HG02798 (cell line): ENCODE measurements around the gene FBXL20.
A peak's percentile ranks its signal among the peaks of the same experiment; 100 is the strongest.
"Not testable (repeated sequence)": the region's sequence is repeated elsewhere in the genome, so short reads cannot be mapped to it uniquely, and the experiment has no call there.

Experiments
- ATAC-seq: cut with Tn5 transposase; IDR thresholded peaks from one replicate; pipeline ENCODE4 v1.9.1; 2021; ENCODE audit warnings: mild to moderate bottlenecking; ENCODE audit not compliant: unreplicated experiment, poor library complexity

The FBXL20 gene

GRCh38 chr17:39334008-39334744, 67.2 kb downstream of the FBXL20 start:
- not testable (repeated sequence) for ATAC-seq

DNA sequence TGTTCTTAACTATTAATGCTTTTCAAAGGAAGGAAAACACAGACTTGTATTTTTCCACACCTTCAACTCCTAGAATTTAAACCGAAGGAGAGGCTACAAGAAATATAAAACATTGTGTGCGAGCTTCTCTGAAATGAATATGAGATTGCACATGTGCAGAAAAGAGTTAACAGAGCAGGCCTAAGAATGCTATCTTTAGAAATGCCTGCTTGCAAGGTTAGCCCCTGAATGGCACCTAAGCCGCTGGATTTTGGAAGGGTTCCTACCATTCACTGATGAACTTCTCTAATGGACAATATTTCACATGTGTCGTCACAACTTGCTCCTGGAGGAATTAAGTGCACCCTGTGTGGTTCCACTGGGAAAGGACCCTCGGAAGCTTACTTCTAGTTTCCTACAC, 69.3 kb downstream of the FBXL20 start:
- ATAC-seq, result no peak

- ATAC-seq, result no peak
Measured at GRCh38 chr17:39328815-39329214, 72.6 kb downstream of the FBXL20 start.

DNA sequence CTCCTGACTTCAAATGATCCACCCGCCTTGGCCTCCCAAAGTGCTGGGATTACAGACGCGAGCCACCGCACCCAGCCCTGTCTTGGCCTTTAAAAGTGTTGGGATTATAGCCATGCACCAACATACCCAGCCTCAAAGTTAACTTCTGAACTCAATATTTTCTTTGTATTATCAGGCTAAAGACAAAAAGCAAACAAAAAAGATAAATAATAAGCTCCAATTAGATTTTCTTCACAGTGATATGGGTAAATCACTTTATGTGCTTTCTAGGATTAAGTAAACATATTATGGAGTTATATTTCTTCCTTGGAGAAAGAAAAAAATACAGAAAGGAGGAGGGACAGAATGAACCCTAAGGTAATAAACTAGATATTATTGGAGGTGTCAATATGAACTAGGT, 74.3 kb downstream of the FBXL20 start:
- no peak for ATAC-seq

GRCh38 chr17:39325528-39326240, 75.7 kb downstream of the FBXL20 start:
- no peak for ATAC-seq

DNA sequence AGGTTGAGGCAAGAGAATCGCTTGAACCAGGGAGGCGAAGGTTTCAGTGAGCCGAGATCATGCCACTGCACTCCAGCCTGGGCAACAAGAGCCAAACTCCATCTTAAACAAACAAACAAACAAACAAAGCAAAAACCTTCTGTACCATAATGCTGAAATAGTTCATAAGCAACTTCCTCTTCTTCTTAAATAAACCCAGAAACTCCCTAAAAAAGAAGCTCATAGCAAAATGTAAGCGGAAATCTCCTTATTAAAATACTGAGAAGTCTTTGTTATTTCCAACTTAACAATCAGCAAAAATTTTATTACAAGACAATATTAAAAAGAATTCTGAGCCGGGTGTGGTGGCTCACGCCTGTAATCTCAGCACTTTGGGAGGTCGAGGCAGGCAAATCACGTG, 82.8 kb downstream of the FBXL20 start:
- no peak for ATAC-seq

GRCh38 chr17:39306509-39307212, 94.8 kb downstream of the FBXL20 start:
- ATAC-seq, result peak; percentile 36

- ATAC-seq, result no peak
Measured at GRCh38 chr17:39305978-39306377, 95.4 kb downstream of the FBXL20 start.

- ATAC-seq, result no peak
Measured at GRCh38 chr17:39304188-39304587, 97.2 kb downstream of the FBXL20 start.

- ATAC-seq, result no peak
Measured at GRCh38 chr17:39294060-39294459, 107.4 kb downstream of the FBXL20 start.

DNA sequence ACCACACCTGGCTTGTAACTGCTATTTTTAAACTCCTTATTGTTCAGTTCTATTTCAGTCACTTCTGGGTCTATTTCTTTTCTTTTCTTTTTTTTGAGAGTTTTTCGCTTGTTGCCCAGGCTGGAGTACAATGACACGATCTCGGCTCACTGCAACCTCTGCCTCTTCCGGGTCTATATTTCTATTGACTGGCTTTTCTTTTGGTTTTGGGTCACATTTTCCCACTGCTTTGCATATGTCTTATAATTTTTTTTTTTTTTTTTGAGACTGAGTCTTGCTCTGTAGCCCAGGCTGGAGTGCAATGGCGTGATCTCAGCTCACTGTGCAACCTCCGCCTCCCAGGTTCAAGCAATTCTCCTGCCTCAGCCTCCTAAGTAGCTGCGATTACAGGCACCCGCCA, 108.9 kb downstream of the FBXL20 start:
- ATAC-seq, result not testable (repeated sequence)

DNA sequence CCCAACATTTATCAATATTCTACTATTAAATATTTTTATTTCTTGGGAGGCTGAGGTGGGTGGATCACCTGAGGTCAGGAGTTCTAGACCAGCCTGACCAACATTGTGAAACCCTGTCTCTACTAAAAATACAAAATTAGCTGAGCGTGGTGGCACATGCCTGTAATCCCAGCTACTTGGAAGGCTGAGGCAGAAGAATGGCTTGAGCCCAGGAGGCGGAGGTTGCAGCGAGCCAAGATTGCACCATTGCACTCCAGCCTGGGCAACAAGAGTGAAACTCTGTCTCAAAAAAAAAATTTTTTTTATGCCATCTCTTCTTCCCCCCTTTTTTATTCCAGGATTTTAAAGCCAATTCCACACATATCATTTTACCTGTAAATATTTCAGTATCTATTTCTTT, 114.9 kb downstream of the FBXL20 start:
- not testable (repeated sequence) for ATAC-seq

GRCh38 chr17:39284685-39285084, 116.7 kb downstream of the FBXL20 start:
- ATAC-seq, result no peak

- no peak for ATAC-seq
Measured at GRCh38 chr17:39283896-39284295, 117.5 kb downstream of the FBXL20 start.

DNA sequence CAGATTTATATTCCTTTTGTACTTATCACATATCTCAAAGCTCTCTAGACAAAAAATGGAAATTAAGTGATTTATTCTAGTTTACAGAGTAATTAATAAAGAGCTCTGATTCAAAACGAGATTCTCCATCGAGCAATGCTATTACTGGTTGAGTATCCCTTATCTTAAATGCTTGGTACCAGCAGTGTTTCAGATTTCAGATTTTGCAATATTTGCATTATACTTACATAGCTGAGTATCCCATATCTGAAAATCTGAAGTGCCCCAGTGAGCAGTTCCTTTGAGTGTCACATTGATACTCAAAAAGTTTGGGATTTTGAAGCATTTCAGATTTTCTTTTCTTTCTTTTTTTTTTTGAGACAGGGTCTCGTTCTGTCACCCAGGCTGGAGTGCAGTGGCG, 118.3 kb downstream of the FBXL20 start:
- no peak for ATAC-seq

DNA sequence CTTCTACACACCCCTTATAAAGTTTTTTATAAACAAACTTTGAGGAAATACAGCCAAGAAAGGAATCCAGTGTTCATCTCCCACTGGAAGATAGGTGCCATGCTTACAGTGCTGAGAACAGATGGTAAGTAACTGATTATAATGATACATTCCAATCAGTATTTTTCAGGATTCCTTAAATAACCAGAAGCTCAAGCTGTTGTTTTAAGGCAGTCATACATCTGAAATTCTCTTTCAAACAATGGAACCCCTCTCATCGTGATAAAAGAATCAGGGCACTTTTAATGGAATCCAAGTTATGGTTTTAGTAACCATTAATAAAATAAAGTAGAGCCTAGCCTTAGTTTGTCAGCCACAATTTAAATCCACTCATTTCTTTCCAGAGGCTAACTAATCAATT, 119.6 kb downstream of the FBXL20 start:
- ATAC-seq, result no peak

DNA sequence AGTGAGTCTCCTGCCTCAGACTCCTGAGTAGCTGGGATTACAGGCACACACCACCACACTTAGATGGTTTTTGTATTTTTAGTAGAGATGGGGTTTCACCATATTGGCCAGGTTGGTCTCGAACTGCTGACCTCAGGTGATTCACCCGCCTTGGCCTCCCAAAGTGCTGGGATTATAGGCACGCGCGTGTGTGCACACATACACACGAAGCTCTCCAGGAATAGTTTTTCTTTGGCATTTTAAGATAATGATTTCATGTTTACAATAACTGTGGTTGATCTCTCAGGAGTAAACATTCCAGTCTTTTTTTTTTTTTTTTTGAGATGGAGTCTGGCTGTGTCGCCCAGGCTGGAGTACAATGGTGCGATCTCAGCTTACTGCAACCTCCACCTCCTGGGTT, 123.2 kb downstream of the FBXL20 start:
- not testable (repeated sequence) for ATAC-seq

DNA sequence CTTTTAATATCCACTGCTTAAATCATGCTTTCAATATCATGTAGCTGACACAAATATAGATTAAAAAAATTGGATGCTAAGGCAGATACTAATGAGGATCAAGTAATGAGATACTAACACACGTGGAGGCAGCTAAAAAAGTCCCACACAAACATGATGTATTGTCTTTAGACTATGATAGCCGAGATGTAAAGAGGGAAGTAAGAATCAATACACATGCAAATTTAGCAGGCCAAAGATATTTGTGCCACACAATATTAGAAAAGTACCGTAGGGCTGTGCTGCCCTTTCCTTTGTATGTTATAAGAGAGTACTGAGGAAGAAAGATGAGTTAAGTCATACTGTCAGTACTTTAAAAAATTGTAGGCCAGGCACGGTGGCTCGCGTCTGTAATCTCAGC, 124.3 kb downstream of the FBXL20 start:
- ATAC-seq, result no peak

GRCh38 chr17:39276113-39276512, 125.3 kb downstream of the FBXL20 start:
- no peak for ATAC-seq

- no peak for ATAC-seq
Measured at GRCh38 chr17:39271546-39271945, 129.9 kb downstream of the FBXL20 start.

DNA sequence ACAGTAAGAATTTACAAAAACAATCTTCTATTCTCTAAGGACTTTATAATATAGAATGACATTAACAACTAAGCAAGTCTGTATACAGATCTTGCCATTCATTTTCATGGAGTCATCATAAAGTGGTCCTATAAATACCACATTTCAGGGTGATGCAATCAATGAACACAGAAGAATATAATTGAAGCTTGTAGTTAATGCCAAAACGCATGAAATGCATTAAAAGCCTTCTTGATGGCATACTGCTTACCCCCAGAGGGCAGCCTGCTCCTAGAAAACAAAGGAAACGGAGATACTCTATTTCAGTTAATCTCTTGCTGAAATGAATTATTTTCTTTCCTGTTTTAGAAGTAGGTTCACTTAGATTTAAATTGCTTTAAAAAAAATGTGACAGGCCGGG, 130.5 kb downstream of the FBXL20 start:
- ATAC-seq, result no peak
